ENCODE results near the gene NUDC. TPM values are rescaled to one million over a fixed set of nuclear protein-coding genes. Genes with fewer than 3 reads are reported as not detected.
"Not testable (repeated sequence)": the region's sequence is repeated elsewhere in the genome, so short reads cannot be mapped to it uniquely, and the experiment has no call there.

The NUDC gene
- total and polyA plus RNA-seq, 4 donors, result 25.6 to 119 (median 82.6) TPM

GRCh38 chr1:26948725-26949057 lies 27.1 kb downstream of the NUDC start:
- H3K27me3 ChIP-seq (ENCODE audit: control insufficient read depth, insufficient read depth, low read length); H3K4me3 ChIP-seq (ENCODE audit: low read depth, low read length); H3K27ac ChIP-seq (ENCODE audit: low read depth, low read length); DNase-seq (ENCODE audit: low read depth in 4 of 6, low spot score in 6 of 6); H3K9me3 ChIP-seq (ENCODE audit: control insufficient read depth, insufficient read depth, low read length); H3K4me1 ChIP-seq (ENCODE audit: control insufficient read depth, insufficient read depth, low read length): not testable (repeated sequence)
- WGBS (ENCODE audit: insufficient coverage), result 93% methylated on average over 10 of the region's 16 CpGs
- H3K36me3 ChIP-seq (ENCODE audit: control insufficient read depth, insufficient read depth, low read length), result peaks cover 44% of the 10 kb centered on the region

- Histone ChIP-seq H3K27me3 (ENCODE audit: control insufficient read depth, insufficient read depth, low read length) (no peaks in the 10 kb centered on the region), H3K4me3 (ENCODE audit: low read depth, low read length) (no peak overlapping the region), H3K27ac (ENCODE audit: low read depth, low read length) (no peak overlapping the region), H3K9me3 (ENCODE audit: control insufficient read depth, insufficient read depth, low read length) (no peaks in the 10 kb centered on the region), H3K4me1 (ENCODE audit: control insufficient read depth, insufficient read depth, low read length) (no peaks in the 10 kb centered on the region), H3K36me3 (ENCODE audit: control insufficient read depth, insufficient read depth, low read length) (peaks cover 37% of the 10 kb centered on the region)
- 75% methylated on average over 1 of the region's 1 CpG for WGBS (ENCODE audit: insufficient coverage)
- peak in 1 of 6 donors; percentile 2 for DNase-seq (ENCODE audit: low read depth in 4 of 6, low spot score in 6 of 6)
Measured at GRCh38 chr1:26949266-26949925, 27.9 kb downstream of the NUDC start.

GRCh38 chr1:26949926-26950319 lies 28.4 kb downstream of the NUDC start:
- WGBS (ENCODE audit: insufficient coverage), result 89% methylated on average over 3 of the region's 3 CpGs
- no peaks in the 10 kb centered on the region for H3K4me1 ChIP-seq (ENCODE audit: control insufficient read depth, insufficient read depth, low read length)
- no peaks in the 10 kb centered on the region for H3K9me3 ChIP-seq (ENCODE audit: control insufficient read depth, insufficient read depth, low read length)
- no peak for DNase-seq (ENCODE audit: low read depth in 4 of 6, low spot score in 6 of 6)
- H3K27ac ChIP-seq (ENCODE audit: low read depth, low read length), result no peak overlapping the region
- H3K4me3 ChIP-seq (ENCODE audit: low read depth, low read length), result no peak overlapping the region
- peaks cover 33% of the 10 kb centered on the region for H3K36me3 ChIP-seq (ENCODE audit: control insufficient read depth, insufficient read depth, low read length)
- H3K27me3 ChIP-seq (ENCODE audit: control insufficient read depth, insufficient read depth, low read length), result no peaks in the 10 kb centered on the region

- Histone ChIP-seq H3K4me3 (ENCODE audit: low read depth, low read length) (no peak overlapping the region), H3K9me3 (ENCODE audit: control insufficient read depth, insufficient read depth, low read length) (no peaks in the 10 kb centered on the region), H3K36me3 (ENCODE audit: control insufficient read depth, insufficient read depth, low read length) (peaks cover 26% of the 10 kb centered on the region), H3K27me3 (ENCODE audit: control insufficient read depth, insufficient read depth, low read length) (no peaks in the 10 kb centered on the region), H3K27ac (ENCODE audit: low read depth, low read length) (no peak overlapping the region), H3K4me1 (ENCODE audit: control insufficient read depth, insufficient read depth, low read length) (no peaks in the 10 kb centered on the region)
- DNase-seq (ENCODE audit: low read depth in 4 of 6, low spot score in 6 of 6), result no peak
- 75% methylated on average over 5 of the region's 8 CpGs for WGBS (ENCODE audit: insufficient coverage)
Measured at GRCh38 chr1:26950602-26951001, 29.1 kb downstream of the NUDC start.

GRCh38 chr1:26951216-26951615 lies 29.7 kb downstream of the NUDC start:
- no peaks in the 10 kb centered on the region for H3K9me3 ChIP-seq (ENCODE audit: control insufficient read depth, insufficient read depth, low read length)
- WGBS (ENCODE audit: insufficient coverage), result 95% methylated on average over 14 of the region's 14 CpGs
- H3K36me3 ChIP-seq (ENCODE audit: control insufficient read depth, insufficient read depth, low read length), result peaks cover 20% of the 10 kb centered on the region
- H3K4me3 ChIP-seq (ENCODE audit: low read depth, low read length), result no peak overlapping the region
- no peak overlapping the region for H3K27ac ChIP-seq (ENCODE audit: low read depth, low read length)
- H3K4me1 ChIP-seq (ENCODE audit: control insufficient read depth, insufficient read depth, low read length), result no peaks in the 10 kb centered on the region
- DNase-seq (ENCODE audit: low read depth in 4 of 6, low spot score in 6 of 6), result no peak
- H3K27me3 ChIP-seq (ENCODE audit: control insufficient read depth, insufficient read depth, low read length), result peaks cover 2% of the 10 kb centered on the region

- no peak overlapping the region for H3K27ac ChIP-seq (ENCODE audit: low read depth, low read length)
- 89% methylated on average over 23 of the region's 24 CpGs for WGBS (ENCODE audit: insufficient coverage)
- H3K36me3 ChIP-seq (ENCODE audit: control insufficient read depth, insufficient read depth, low read length), result peaks cover 13% of the 10 kb centered on the region
- no peak overlapping the region for H3K4me3 ChIP-seq (ENCODE audit: low read depth, low read length)
- peaks cover 7% of the 10 kb centered on the region for H3K27me3 ChIP-seq (ENCODE audit: control insufficient read depth, insufficient read depth, low read length)
- no peaks in the 10 kb centered on the region for H3K9me3 ChIP-seq (ENCODE audit: control insufficient read depth, insufficient read depth, low read length)
- H3K4me1 ChIP-seq (ENCODE audit: control insufficient read depth, insufficient read depth, low read length), result no peaks in the 10 kb centered on the region
- no peak for DNase-seq (ENCODE audit: low read depth in 4 of 6, low spot score in 6 of 6)
Measured at GRCh38 chr1:26951821-26952497, 30.4 kb downstream of the NUDC start.

- no peak for DNase-seq (ENCODE audit: low read depth in 4 of 6, low spot score in 6 of 6)
- peaks cover 9% of the 10 kb centered on the region for H3K36me3 ChIP-seq (ENCODE audit: control insufficient read depth, insufficient read depth, low read length)
- H3K4me3 ChIP-seq (ENCODE audit: low read depth, low read length), result no peak overlapping the region
- H3K4me1 ChIP-seq (ENCODE audit: control insufficient read depth, insufficient read depth, low read length), result no peaks in the 10 kb centered on the region
- WGBS (ENCODE audit: insufficient coverage), result 93% methylated on average over 5 of the region's 5 CpGs
- H3K27ac ChIP-seq (ENCODE audit: low read depth, low read length), result no peak overlapping the region
- peaks cover 16% of the 10 kb centered on the region for H3K27me3 ChIP-seq (ENCODE audit: control insufficient read depth, insufficient read depth, low read length)
- no peaks in the 10 kb centered on the region for H3K9me3 ChIP-seq (ENCODE audit: control insufficient read depth, insufficient read depth, low read length)
Measured at GRCh38 chr1:26953374-26953773, 31.8 kb downstream of the NUDC start.

- no CpG with 5 or more reads among the region's 3 CpGs for WGBS (ENCODE audit: insufficient coverage)
- H3K27ac ChIP-seq (ENCODE audit: low read depth, low read length), result no peak overlapping the region
- H3K9me3 ChIP-seq (ENCODE audit: control insufficient read depth, insufficient read depth, low read length), result no peaks in the 10 kb centered on the region
- no peak overlapping the region for H3K4me3 ChIP-seq (ENCODE audit: low read depth, low read length)
- H3K4me1 ChIP-seq (ENCODE audit: control insufficient read depth, insufficient read depth, low read length), result peaks cover 8% of the 10 kb centered on the region
- no peak for DNase-seq (ENCODE audit: low read depth in 4 of 6, low spot score in 6 of 6)
- H3K36me3 ChIP-seq (ENCODE audit: control insufficient read depth, insufficient read depth, low read length), result peaks cover 5% of the 10 kb centered on the region
- peaks cover 43% of the 10 kb centered on the region for H3K27me3 ChIP-seq (ENCODE audit: control insufficient read depth, insufficient read depth, low read length)
Measured at GRCh38 chr1:26956321-26956720, 34.8 kb downstream of the NUDC start.

- peaks cover 51% of the 10 kb centered on the region for H3K27me3 ChIP-seq (ENCODE audit: control insufficient read depth, insufficient read depth, low read length)
- DNase-seq (ENCODE audit: low read depth in 4 of 6, low spot score in 6 of 6), result no peak
Measured at GRCh38 chr1:26957306-26957705, 35.8 kb downstream of the NUDC start.

GRCh38 chr1:26959270-26959669 lies 37.7 kb downstream of the NUDC start:
- Histone ChIP-seq H3K9me3 (ENCODE audit: control insufficient read depth, insufficient read depth, low read length) (no peaks in the 10 kb centered on the region), H3K36me3 (ENCODE audit: control insufficient read depth, insufficient read depth, low read length) (no peaks in the 10 kb centered on the region), H3K4me3 (ENCODE audit: low read depth, low read length) (no peak overlapping the region), H3K27me3 (ENCODE audit: control insufficient read depth, insufficient read depth, low read length) (peaks cover 56% of the 10 kb centered on the region), H3K27ac (ENCODE audit: low read depth, low read length) (no peak overlapping the region), H3K4me1 (ENCODE audit: control insufficient read depth, insufficient read depth, low read length) (peaks cover 8% of the 10 kb centered on the region)
- whole genome bisulfite sequencing (ENCODE audit: insufficient coverage), result 4% methylated on average over 7 of the region's 13 CpGs
- no peak for DNase-seq (ENCODE audit: low read depth in 4 of 6, low spot score in 6 of 6)

More at GRCh38 chr1:26957306-26957705, 35.8 kb downstream of the NUDC start:
- WGBS (ENCODE audit: insufficient coverage), result 100% methylated on average over 1 of the region's 3 CpGs
- H3K4me1 ChIP-seq (ENCODE audit: control insufficient read depth, insufficient read depth, low read length), result peaks cover 8% of the 10 kb centered on the region
- no peaks in the 10 kb centered on the region for H3K9me3 ChIP-seq (ENCODE audit: control insufficient read depth, insufficient read depth, low read length)
- no peak overlapping the region for H3K4me3 ChIP-seq (ENCODE audit: low read depth, low read length)
- no peaks in the 10 kb centered on the region for H3K36me3 ChIP-seq (ENCODE audit: control insufficient read depth, insufficient read depth, low read length)
- H3K27ac ChIP-seq (ENCODE audit: low read depth, low read length), result no peak overlapping the region
